Measurements from ENCODE around the gene SORL1.

GRCh38 chr11:121651257-121651605 is 199.1 kb downstream of the SORL1 start:
- TF ChIP-seq CTCF (IDR thresholded peaks at IDR 0.05), result no peak
- no peak for TF ChIP-seq POLR2AphosphoS5 (IDR thresholded peaks at IDR 0.05)
- no peak for TF ChIP-seq POLR2A (IDR thresholded peaks at IDR 0.05)

Measured in suprapubic skin (tissue), 4 donors.